HEK293 (cell line): ENCODE data around the gene MCU.

Experiments
- SP2 ChIP-seq: fragments of 450-650 bp; formaldehyde crosslinking; IDR thresholded peaks from 2 replicates; pipeline ENCODE4 v1.5.1; 2016; ENCODE audit warnings: missing biosample characterization, missing genetic modification characterization
- ZBTB1 ChIP-seq: fragments of 450-650 bp; formaldehyde crosslinking; IDR thresholded peaks from 2 replicates; pipeline ENCODE4 v1.5.1; 2016; ENCODE audit warnings: missing biosample characterization, missing genetic modification characterization
- ZBTB17 ChIP-seq: fragments of 450-650 bp; formaldehyde crosslinking; IDR thresholded peaks from 2 replicates; pipeline ENCODE4 v1.5.1; 2016; ENCODE audit warnings: missing biosample characterization, missing genetic modification characterization
- ZNF433 ChIP-seq: fragments of 450-650 bp; formaldehyde crosslinking; IDR thresholded peaks from 2 replicates; pipeline ENCODE4 v1.5.1; 2016; ENCODE audit warnings: missing biosample characterization, missing genetic modification characterization, low read depth
- ZNF558 ChIP-seq: fragments of 450-650 bp; formaldehyde crosslinking; IDR thresholded peaks from 2 replicates; pipeline ENCODE4 v1.5.1; 2016; ENCODE audit warnings: missing biosample characterization, missing genetic modification characterization
- ZNF777 ChIP-seq: fragments of 450-650 bp; formaldehyde crosslinking; IDR thresholded peaks from 2 replicates; pipeline ENCODE4 v1.5.1; 2017; ENCODE audit warnings: missing biosample characterization, missing genetic modification characterization, borderline replicate concordance
- TF ChIP-seq, protein P1 (sequence below): fragments of 450-650 bp; formaldehyde crosslinking; IDR thresholded peaks from 2 replicates; pipeline ENCODE4 v1.5.1; 2016; ENCODE audit warnings: missing biosample characterization, missing genetic modification characterization

- TF ChIP-seq, protein P1, sequence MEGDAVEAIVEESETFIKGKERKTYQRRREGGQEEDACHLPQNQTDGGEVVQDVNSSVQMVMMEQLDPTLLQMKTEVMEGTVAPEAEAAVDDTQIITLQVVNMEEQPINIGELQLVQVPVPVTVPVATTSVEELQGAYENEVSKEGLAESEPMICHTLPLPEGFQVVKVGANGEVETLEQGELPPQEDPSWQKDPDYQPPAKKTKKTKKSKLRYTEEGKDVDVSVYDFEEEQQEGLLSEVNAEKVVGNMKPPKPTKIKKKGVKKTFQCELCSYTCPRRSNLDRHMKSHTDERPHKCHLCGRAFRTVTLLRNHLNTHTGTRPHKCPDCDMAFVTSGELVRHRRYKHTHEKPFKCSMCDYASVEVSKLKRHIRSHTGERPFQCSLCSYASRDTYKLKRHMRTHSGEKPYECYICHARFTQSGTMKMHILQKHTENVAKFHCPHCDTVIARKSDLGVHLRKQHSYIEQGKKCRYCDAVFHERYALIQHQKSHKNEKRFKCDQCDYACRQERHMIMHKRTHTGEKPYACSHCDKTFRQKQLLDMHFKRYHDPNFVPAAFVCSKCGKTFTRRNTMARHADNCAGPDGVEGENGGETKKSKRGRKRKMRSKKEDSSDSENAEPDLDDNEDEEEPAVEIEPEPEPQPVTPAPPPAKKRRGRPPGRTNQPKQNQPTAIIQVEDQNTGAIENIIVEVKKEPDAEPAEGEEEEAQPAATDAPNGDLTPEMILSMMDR (tag by site-specific recombination): no peak
- no peak for TF ChIP-seq ZBTB1 (tag by site-specific recombination)
- TF ChIP-seq ZNF777 (tag by site-specific recombination): no peak
- no peak for TF ChIP-seq ZNF558
- TF ChIP-seq ZNF433 (tag by site-specific recombination): no peak
- no peak for TF ChIP-seq ZBTB17 (tag by site-specific recombination)
- no peak for TF ChIP-seq SP2 (tag by site-specific recombination)
Observed at GRCh38 chr10:72682638-72683037, 9.3 kb upstream of the MCU start.
